ENCODE data around the gene OXCT1.
"Not testable (repeated sequence)": the region's sequence is repeated elsewhere in the genome, so short reads cannot be mapped to it uniquely, and the experiment has no call there.

OXCT1 gene

GRCh38 chr5:41815261-41815660, 55.0 kb downstream of the OXCT1 start:
- DNase-seq (ENCODE audit: insufficient read length, low spot score) (no peak), FAIRE-seq (no peak)
- no peak for TF ChIP-seq CTCF (IDR thresholded peaks at IDR 0.05; ENCODE audit: insufficient read depth, missing control alignments)

DNA sequence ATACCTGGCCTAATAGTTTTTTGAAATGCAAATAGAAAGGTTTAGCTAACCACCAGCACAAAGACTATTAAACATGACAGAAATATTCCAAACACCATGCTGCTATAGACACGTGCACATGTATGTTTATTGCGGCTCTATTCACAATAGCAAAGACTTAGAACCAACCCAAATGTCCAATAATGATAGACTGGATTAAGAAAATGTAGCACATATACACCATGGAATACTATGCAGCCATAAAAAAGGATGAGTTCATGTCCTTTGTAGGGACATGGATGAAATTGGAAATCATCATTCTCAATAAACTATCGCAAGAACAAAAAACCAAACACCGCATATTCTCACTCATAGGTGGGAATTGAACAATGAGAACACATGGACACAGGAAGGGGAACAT, 55.9 kb downstream of the OXCT1 start:
- not testable (repeated sequence) for FAIRE-seq; DNase-seq (ENCODE audit: insufficient read length, low spot score)

DNA sequence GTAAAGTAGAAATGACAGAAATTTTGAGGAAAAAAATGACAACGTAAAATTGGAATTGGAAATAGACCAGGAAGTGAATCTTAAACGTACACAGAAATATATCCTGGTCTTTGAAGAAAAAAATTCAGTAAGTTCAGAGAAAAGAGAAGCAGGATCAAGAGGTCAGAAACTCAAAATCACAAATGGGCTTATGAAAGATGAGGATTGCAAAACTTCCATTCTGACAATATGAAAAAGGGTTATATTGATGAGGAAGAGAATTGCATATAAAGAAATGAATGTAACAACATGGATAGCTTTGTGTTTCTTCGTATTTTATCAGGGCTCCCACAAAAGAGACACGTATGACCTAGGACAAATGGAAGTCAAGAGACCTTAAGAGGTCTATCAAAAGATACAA, 58.1 kb downstream of the OXCT1 start:
- FAIRE-seq (peak; percentile 63), DNase-seq (ENCODE audit: insufficient read length, low spot score) (no peak)
- no peak for TF ChIP-seq CTCF (IDR thresholded peaks at IDR 0.05; ENCODE audit: insufficient read depth, missing control alignments)

DNA sequence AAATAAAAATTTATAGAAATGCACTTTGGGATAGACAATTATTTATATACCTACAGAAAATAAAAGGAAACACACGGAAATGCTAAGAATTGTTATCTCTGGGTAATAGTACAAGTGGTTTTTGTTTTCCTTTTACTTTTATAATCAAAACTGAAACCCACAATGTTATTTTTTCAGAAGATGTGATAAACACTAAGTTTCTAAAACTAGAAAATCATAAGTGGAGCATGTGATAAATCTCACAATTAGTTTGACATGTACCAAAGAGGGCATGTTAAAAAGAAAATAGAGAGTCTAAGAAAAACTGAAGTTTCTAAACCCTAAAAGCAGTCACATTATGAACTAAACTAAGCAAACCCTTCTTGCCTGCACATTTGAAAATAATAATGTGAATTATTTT, 61.1 kb downstream of the OXCT1 start:
- no peak for TF ChIP-seq CTCF (IDR thresholded peaks at IDR 0.05; ENCODE audit: insufficient read depth, missing control alignments)
- no peak for DNase-seq (ENCODE audit: insufficient read length, low spot score)
- FAIRE-seq = no peak

DNA sequence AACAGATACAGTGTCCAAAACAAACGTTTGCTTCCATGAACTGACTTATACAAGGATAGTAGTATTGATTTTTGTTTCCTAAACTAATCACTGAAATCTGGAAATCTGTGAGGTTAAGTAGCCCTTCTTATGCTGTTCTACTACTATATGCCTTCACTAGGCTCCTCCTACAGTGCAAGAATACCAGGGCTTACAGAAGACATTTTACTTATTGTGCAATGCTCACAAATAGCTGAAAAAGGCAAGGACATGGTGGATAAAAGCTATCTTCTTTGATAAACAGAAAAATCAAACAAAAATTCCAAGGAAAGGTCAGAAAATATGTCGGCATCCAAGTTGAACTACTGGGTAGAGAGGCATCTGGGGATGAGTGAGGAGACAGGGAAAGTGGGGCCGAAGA, 61.9 kb downstream of the OXCT1 start:
- no peak for TF ChIP-seq CTCF (IDR thresholded peaks at IDR 0.05; ENCODE audit: insufficient read depth, missing control alignments)
- FAIRE-seq = no peak
- DNase-seq (ENCODE audit: insufficient read length, low spot score) = no peak

DNA sequence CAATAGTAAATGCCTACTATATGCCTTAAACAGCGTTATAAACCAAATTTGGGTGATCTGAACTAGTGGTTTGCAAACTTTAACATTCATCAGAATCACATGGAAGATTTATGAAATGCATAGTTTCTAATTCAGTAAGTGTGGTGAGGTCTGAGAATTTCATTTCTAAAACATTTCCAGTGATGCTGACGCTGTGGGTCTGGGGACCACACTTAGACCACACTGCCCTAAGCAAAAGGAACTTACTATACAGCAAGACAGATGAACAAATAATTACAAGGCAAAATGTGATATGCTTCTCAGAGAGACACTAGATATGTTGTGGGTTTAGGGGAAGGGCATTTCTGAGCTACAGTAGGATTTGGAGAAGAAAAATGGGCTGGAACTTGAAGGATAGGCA, 72.6 kb downstream of the OXCT1 start:
- no peak for FAIRE-seq
- TF ChIP-seq CTCF (IDR thresholded peaks at IDR 0.05; ENCODE audit: insufficient read depth, missing control alignments) = no peak

DNA sequence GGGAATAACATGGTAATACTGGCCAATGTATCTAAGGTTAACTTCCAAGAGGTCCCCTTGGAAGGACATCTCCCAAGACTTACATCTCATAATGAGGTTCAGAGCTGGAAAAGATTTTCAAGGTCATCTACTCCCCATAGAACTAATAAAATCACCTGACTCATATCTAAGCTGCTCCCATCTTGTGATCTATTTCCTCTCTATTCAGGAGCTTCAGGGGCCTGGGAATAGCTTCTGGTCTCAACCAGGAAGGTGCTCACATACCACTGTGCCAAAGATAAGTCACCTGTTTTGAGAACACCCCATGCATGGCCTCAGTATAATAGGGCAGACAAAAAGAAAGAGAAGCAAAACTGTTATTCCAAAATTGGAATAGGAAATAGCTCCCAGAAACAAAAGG, 74.2 kb downstream of the OXCT1 start:
- FAIRE-seq (no peak), DNase-seq (ENCODE audit: insufficient read length, low spot score) (no peak)
- TF ChIP-seq CTCF (IDR thresholded peaks at IDR 0.05; ENCODE audit: insufficient read depth, missing control alignments) = no peak

More for the DNA sequence above, 72.6 kb downstream of the OXCT1 start:
- no peak for DNase-seq (ENCODE audit: insufficient read length, low spot score)

- no peak for TF ChIP-seq CTCF (IDR thresholded peaks at IDR 0.05; ENCODE audit: insufficient read depth, missing control alignments)
- DNase-seq (ENCODE audit: insufficient read length, low spot score) (no peak), FAIRE-seq (no peak)
Measured at GRCh38 chr5:41795125-41795524, 75.1 kb downstream of the OXCT1 start.
